Skeletal muscle tissue (tissue), 4 donors: ENCODE measurements around the gene CASQ2. TPM values are rescaled to one million over a fixed set of nuclear protein-coding genes. Genes with fewer than 3 reads are reported as not detected.
"Not testable (repeated sequence)": the region's sequence is repeated elsewhere in the genome, so short reads cannot be mapped to it uniquely, and the experiment has no call there.

Experiments
- H3K27ac ChIP-seq: one replicate; pipeline ENCODE4 v1.7.0; 2013; ENCODE audit warnings: mild to moderate bottlenecking, low read depth, low read length, inconsistent platforms
- H3K27me3 ChIP-seq, 3 donors: one replicate each; pipeline ENCODE4 v1.7.0; 2013; ENCODE audit warnings: low read length in 3 of 3; ENCODE audit not compliant: control insufficient read depth in 3 of 3, insufficient read depth in 3 of 3
- H3K36me3 ChIP-seq, 3 donors: one replicate each; pipeline ENCODE4 v1.7.0; 2013; ENCODE audit warnings: low read length in 3 of 3; ENCODE audit not compliant: control insufficient read depth in 3 of 3, insufficient read depth in 3 of 3
- H3K4me1 ChIP-seq, 3 donors: one replicate each; pipeline ENCODE4 v1.7.0; 2013; ENCODE audit warnings: low read length in 3 of 3, mild to moderate bottlenecking in 3 of 3; ENCODE audit not compliant: control insufficient read depth in 3 of 3, insufficient read depth in 3 of 3
- H3K4me3 ChIP-seq, 3 donors: one replicate each; pipeline ENCODE4 v1.7.0; 2013; ENCODE audit warnings: low read length in 3 of 3
- H3K9ac ChIP-seq, 3 donors: one replicate each; pipeline ENCODE4 v1.7.0; 2013; ENCODE audit warnings: low read length in 3 of 3, mild to moderate bottlenecking in 3 of 3, moderate library complexity in 2 of 3, low read depth in 1 of 3
- H3K9me3 ChIP-seq, 3 donors: one replicate each; pipeline ENCODE4 v1.7.0; 2013; ENCODE audit warnings: low read length in 3 of 3; ENCODE audit not compliant: control insufficient read depth in 3 of 3
- total RNA-seq: library from RNA; depleted of rRNA; stranded (reverse); fragments of >200 nt; gene quantifications from one replicate; pipeline ENCODE4 v1.2.3, GENCODE V29; 2014
- donor health status: Osteomylitis.

The CASQ2 gene
- total RNA-seq, 1 donor from 2014 or later = 416 TPM

DNA sequence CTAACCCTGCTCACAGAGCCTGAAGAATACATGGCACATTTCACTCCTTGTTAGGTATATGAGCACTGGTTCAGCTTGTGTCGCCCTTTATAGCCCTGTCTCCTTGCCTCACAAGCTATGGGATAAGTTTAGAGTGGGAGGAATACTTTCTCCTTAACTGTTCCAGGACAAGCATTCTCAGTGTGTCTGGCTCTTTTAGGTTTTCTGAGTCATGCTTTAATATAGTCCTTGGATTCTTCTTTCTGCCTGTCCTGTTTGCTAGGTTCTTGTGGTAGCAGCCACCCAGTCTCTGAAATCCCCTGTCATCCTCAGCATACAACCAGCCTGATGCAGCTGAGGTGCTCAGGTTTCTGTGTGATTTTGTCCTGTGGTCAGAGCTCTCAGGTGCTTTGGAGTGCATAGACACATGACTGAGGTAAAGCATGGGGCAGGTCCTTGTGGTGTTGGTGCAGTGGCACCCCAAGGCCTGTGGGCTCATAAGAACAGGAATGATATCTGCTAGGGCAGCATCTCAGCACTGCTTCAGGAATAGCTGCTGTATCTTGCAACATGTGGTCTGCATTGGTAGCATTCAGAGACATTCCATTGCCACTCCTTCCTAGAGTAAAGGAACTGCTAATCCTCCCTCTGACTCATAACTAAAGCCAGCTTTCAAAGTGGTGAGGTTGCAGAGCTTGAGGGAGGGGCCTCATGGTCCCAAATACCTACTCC is 14.2 kb upstream of the CASQ2 start:
- peak overlapping the region in 1 of 3 donors; percentile 10 for H3K9ac ChIP-seq
- H3K27me3 ChIP-seq = no peaks in the 10 kb centered on the region
- no peaks in the 10 kb centered on the region for H3K9me3 ChIP-seq
- H3K27ac ChIP-seq = peak overlapping the region; percentile 16
- no peaks in the 10 kb centered on the region for H3K36me3 ChIP-seq
- no peak overlapping the region for H3K4me3 ChIP-seq
- peaks cover 10 to 15% (median 11%) of the 10 kb centered on the region in 3 donors for H3K4me1 ChIP-seq

DNA sequence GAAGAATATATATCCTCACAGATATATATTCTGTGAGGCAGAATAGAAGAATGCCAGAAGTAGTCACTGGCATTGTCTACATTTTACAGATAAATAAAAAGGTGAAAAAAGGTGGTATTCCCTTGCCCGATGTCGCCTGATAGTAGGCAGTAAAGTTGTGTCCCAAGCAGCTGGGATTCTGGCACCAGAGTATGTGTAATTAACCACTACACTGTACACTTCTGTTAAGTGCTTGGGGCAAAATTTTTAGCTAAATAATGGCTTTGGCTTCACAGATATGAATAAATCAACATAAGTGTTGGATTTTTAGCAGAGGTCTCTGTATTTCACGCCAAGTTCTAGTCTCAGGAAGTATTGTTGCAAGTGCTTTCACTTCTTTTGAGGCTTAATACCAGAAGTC is 13.3 kb upstream of the CASQ2 start:
- peaks cover 10 to 15% (median 11%) of the 10 kb centered on the region in 3 donors for H3K4me1 ChIP-seq
- no peaks in the 10 kb centered on the region for H3K9me3 ChIP-seq
- no peak overlapping the region for H3K4me3 ChIP-seq
- H3K36me3 ChIP-seq = no peaks in the 10 kb centered on the region
- no peaks in the 10 kb centered on the region for H3K27me3 ChIP-seq
- H3K27ac ChIP-seq = peak overlapping the region; percentile 16
- no peak overlapping the region for H3K9ac ChIP-seq

DNA sequence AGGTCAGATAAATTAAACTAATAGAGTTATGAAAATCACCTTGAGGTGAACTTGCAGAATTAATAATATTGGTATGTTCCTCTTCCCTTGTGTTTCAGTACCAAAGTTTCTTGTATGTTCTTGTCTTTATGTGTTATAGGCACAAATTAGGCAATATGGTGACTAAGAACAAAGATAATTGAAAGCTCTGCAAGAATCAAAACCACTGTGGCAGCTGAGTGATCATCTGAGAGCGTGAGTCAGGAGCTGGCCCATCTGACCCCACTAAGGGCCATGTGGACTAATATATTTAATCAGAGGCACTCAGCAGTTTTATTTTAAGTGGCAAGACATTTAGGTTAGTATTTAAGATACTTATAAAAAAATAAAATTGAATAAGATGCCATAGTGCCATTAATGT is 12.8 kb upstream of the CASQ2 start:
- Histone ChIP-seq H3K4me1 (peaks cover 10 to 15% (median 11%) of the 10 kb centered on the region in 3 donors), H3K4me3 (no peak overlapping the region), H3K9ac (no peak overlapping the region), H3K36me3 (no peaks in the 10 kb centered on the region), H3K27me3 (no peaks in the 10 kb centered on the region), H3K9me3 (no peaks in the 10 kb centered on the region), H3K27ac (no peak overlapping the region)

DNA sequence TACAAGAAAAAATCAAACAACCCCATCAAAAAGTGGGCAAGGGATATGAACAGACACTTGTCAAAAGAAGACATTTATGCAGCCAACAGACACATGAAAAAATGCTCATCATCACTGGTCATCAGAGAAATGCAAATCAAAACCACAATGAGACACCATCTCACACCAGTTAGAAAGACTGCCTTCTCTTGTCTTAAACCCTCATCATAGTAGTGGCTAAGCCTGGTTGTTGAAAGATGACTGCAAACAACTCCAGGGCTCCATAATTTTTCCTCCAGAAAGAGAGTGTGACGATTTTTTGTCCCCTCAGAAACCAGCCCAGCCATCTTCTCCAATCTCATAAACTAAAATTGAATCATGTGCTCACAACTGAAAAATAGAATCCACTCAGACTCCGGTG is 12.1 kb upstream of the CASQ2 start:
- not testable (repeated sequence) for H3K36me3 ChIP-seq, H3K9me3 ChIP-seq, H3K27me3 ChIP-seq, H3K27ac ChIP-seq, H3K4me3 ChIP-seq, H3K9ac ChIP-seq
- H3K4me1 ChIP-seq = peaks cover 10 to 15% (median 11%) of the 10 kb centered on the region in 3 donors

DNA sequence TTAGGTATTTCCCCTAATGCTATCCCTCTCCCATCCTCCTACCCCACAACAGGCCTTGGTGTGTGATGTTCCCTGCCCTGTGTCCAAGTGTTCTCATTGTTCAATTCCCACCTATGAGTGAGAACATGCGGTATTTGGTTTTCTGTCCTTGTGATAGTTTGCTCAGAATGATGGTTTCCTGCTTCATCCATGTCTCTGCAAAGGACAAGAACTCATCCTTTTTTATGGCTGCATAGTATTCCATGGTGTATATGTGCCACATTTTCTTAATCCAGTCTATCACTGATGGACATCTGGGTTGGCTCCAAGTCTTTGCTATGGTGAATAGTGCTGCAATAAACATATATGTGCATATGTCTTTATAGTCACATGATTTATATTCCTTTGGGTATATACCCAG is 10.6 kb upstream of the CASQ2 start:
- H3K27me3 ChIP-seq, H3K27ac ChIP-seq, H3K4me3 ChIP-seq, H3K36me3 ChIP-seq, H3K9ac ChIP-seq, H3K9me3 ChIP-seq: not testable (repeated sequence)
- peaks cover 10 to 15% (median 11%) of the 10 kb centered on the region in 3 donors for H3K4me1 ChIP-seq

DNA sequence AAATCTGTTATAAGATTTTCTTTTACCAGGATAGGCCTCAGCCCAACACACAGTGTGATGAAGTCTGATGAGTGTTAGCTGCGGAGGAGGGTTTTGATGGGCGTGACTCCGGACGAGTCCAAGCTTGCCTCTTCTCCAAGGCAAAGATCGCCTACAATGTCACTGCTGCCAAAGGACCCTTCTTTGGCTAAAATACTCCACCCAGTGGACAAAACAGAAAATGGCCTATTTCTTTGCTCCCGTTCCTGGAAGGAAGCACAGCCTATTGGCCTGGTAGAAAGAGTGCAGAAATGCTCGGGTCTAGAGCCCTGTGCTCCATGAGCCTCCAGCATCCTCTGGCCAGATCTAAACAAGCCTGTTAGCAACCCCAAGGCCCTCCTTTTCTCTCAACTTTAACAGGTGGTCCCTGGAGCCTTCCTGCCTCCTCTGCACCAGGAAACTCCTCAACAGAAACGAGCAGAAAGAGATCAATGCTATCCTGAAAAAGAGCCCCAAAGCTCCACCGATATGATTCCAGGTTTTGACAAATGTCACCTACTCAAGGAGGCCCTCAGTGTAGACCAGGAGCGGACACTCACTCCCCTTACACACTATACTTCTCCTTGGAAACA is 3.4 kb upstream of the CASQ2 start:
- Histone ChIP-seq H3K27ac (peak overlapping the region; percentile 58), H3K4me3 (no peak overlapping the region), H3K9me3 (no peaks in the 10 kb centered on the region), H3K4me1 (peaks cover 18 to 32% (median 22%) of the 10 kb centered on the region in 3 donors), H3K27me3 (no peaks in the 10 kb centered on the region), H3K9ac (peak overlapping the region in 2 of 3 donors; percentile 10 to 48), H3K36me3 (no peaks in the 10 kb centered on the region)

DNA sequence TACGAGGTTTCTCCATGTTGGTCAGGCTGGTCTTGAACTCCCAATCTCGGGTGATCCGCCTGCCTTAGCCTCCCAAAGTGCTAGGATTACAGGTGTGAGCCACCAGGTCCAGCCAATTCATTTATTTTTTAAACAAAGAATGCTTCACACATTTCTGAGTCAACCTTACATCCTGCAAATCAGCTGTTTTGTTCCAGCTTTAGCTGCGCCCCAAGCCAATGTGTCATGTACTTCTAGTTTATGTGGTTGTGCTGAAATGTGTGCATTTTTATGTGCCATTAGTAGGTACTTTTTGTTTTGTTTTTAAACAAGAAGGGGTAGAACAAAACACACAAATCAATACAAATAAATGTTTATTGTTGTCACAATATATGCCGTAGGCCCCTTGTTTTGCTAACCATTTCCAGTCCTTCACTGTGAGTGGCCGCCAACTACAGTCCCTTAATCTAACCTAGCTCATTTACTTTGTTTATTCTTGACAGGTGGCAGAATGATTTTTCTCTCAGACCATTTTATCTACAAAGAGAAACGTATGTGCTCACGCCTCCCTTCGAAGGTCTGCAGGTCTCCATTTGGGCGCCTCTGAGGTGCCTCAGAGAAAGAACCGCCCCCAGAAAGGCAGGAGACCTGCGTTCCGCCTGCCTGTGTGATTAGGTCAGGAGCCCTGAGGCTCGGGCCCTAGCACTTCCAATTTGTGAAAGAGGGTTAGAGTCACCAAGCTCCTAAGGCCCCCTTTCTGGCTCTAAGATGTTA is 2.8 kb upstream of the CASQ2 start:
- Histone ChIP-seq H3K9me3 (no peaks in the 10 kb centered on the region), H3K27me3 (no peaks in the 10 kb centered on the region), H3K9ac (peak overlapping the region; percentile 10 to 48 (median 43)), H3K36me3 (no peaks in the 10 kb centered on the region), H3K4me3 (no peak overlapping the region), H3K27ac (peak overlapping the region; percentile 58), H3K4me1 (peaks cover 18 to 37% (median 22%) of the 10 kb centered on the region in 3 donors)

DNA sequence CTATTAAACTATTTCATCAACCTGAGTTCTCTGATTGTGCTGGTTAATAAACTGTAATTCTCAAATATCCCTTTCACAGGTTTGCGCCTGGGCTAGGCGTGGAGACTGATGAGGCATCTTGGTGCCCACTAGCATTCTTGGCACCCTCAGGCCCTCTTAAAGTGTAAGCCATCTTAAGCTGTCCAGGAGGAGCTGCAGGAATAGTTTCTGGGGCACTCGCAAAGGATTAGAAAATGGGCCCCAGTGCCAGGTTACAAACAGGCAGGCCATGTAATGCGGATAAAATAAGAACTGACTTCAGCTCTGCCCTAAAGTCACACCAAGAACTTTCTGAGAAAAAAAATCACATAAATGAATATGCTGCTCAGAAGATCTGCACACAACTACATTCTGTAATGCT is 1.1 kb downstream of the CASQ2 start:
- peaks cover 37 to 64% (median 43%) of the 10 kb centered on the region in 3 donors for H3K4me1 ChIP-seq
- H3K9me3 ChIP-seq = no peaks in the 10 kb centered on the region
- H3K27ac ChIP-seq = peak overlapping the region; percentile 97
- H3K27me3 ChIP-seq = no peaks in the 10 kb centered on the region
- peak overlapping the region; percentile 88 to 95 (median 92) for H3K9ac ChIP-seq
- H3K4me3 ChIP-seq = peak overlapping the region; percentile 70 to 90 (median 88)
- no peaks in the 10 kb centered on the region for H3K36me3 ChIP-seq

DNA sequence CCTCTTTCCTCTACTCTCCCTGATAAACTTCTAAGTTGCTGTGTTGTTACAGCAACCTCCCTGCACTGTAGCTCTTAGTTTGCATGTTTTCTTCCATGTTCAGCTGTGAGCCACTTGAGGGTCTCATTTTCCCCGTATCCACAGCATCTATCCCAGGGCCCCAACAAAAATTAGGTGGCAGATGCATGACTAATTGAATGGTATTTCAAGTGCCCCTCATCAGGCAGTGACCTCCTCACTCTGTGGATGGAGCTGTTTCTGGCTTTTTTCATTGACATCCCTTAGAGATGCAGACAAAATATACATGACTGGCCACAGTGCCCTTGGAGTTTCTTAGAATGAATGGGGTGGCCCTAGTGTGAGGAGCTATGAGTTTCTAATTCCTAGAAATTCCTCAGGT is 3.4 kb downstream of the CASQ2 start:
- peak overlapping the region in 2 of 3 donors; percentile 7 to 52 for H3K4me3 ChIP-seq
- H3K4me1 ChIP-seq = peaks cover 30 to 61% (median 38%) of the 10 kb centered on the region in 3 donors
- no peaks in the 10 kb centered on the region for H3K27me3 ChIP-seq
- H3K36me3 ChIP-seq = no peaks in the 10 kb centered on the region
- H3K9ac ChIP-seq = peak overlapping the region in 1 of 3 donors; percentile 36
- H3K9me3 ChIP-seq = no peaks in the 10 kb centered on the region
- no peak overlapping the region for H3K27ac ChIP-seq

DNA sequence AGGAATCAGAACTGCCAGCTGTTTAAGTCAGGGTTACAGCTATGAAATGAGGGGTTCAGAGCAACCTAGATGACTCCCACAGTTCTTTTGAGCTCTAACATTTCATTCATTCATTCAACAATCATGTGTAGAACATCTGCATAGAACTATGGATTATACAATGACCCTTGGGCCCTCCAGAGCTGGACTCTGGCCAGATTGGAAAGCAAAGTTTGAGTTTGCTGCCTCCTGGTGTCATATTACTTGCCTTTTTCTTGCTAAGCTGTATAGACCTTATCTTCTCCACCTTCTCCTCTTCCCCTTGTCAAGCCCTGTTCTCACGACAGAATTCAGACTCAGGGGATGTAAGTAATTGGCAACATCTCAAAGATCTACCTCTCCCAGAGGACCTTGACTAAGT is 4.0 kb downstream of the CASQ2 start:
- Histone ChIP-seq H3K4me3 (peak overlapping the region in 2 of 3 donors; percentile 6 to 7), H3K27ac (no peak overlapping the region), H3K4me1 (peaks cover 25 to 56% (median 33%) of the 10 kb centered on the region in 3 donors), H3K9ac (peak overlapping the region in 1 of 3 donors; percentile 36), H3K36me3 (no peaks in the 10 kb centered on the region), H3K27me3 (no peaks in the 10 kb centered on the region), H3K9me3 (no peaks in the 10 kb centered on the region)
